RPMI8226 (cell line): ENCODE data around the gene AHRR.
"Not testable (repeated sequence)": the region's sequence is repeated elsewhere in the genome, so short reads cannot be mapped to it uniquely, and the experiment has no call there.

Experiments used
- DNase-seq: peaks from one replicate; pipeline ENCODE4 v3.0.0-alpha.2; 2015

The AHRR gene

GRCh38 chr5:380701-381309, 59.3 kb downstream of the AHRR start:
- DNase-seq: no peak

- no peak for DNase-seq
Measured at GRCh38 chr5:383066-383465, 61.6 kb downstream of the AHRR start.

GRCh38 chr5:383621-384020, 62.1 kb downstream of the AHRR start:
- DNase-seq: no peak

GRCh38 chr5:384576-384975, 63.1 kb downstream of the AHRR start:
- not testable (repeated sequence) for DNase-seq

GRCh38 chr5:385321-385720, 63.8 kb downstream of the AHRR start:
- DNase-seq: no peak

- DNase-seq: no peak
Measured at GRCh38 chr5:386432-387341, 65.2 kb downstream of the AHRR start.

GRCh38 chr5:387491-388265, 66.2 kb downstream of the AHRR start:
- no peak for DNase-seq

- no peak for DNase-seq
Measured at GRCh38 chr5:388266-389196, 67.0 kb downstream of the AHRR start.

- no peak for DNase-seq
Measured at GRCh38 chr5:389197-389821, 67.8 kb downstream of the AHRR start.

- DNase-seq: no peak
Measured at GRCh38 chr5:389891-390622, 68.5 kb downstream of the AHRR start.

- no peak for DNase-seq
Measured at GRCh38 chr5:390623-391491, 69.3 kb downstream of the AHRR start.

GRCh38 chr5:392431-392988, 71.0 kb downstream of the AHRR start:
- DNase-seq: no peak

GRCh38 chr5:393846-394275, 72.3 kb downstream of the AHRR start:
- DNase-seq: no peak

- DNase-seq: no peak
Measured at GRCh38 chr5:394671-395155, 73.2 kb downstream of the AHRR start.

GRCh38 chr5:395156-395920, 73.8 kb downstream of the AHRR start:
- DNase-seq: no peak

GRCh38 chr5:395921-396530, 74.5 kb downstream of the AHRR start:
- DNase-seq: no peak

GRCh38 chr5:396531-396961, 75.0 kb downstream of the AHRR start:
- DNase-seq: no peak

GRCh38 chr5:398141-398474, 76.6 kb downstream of the AHRR start:
- not testable (repeated sequence) for DNase-seq
